Activated T-helper 1 cell treated with anti-CD3 and anti-CD28 coated beads, Interleukin-2, amount 50 U/mL, for 16 hours (primary cell): ENCODE data around the gene DIDO1.
"Not testable (repeated sequence)": the region's sequence is repeated elsewhere in the genome, so short reads cannot be mapped to it uniquely, and the experiment has no call there.

Experiments used
- DNase-seq, 2 donors: peaks; one replicate each; pipeline ENCODE4 v3.0.0-alpha.2; 2020; ENCODE audit warnings: low read depth in 1 of 2, low spot score in 1 of 2

Gene DIDO1

DNA sequence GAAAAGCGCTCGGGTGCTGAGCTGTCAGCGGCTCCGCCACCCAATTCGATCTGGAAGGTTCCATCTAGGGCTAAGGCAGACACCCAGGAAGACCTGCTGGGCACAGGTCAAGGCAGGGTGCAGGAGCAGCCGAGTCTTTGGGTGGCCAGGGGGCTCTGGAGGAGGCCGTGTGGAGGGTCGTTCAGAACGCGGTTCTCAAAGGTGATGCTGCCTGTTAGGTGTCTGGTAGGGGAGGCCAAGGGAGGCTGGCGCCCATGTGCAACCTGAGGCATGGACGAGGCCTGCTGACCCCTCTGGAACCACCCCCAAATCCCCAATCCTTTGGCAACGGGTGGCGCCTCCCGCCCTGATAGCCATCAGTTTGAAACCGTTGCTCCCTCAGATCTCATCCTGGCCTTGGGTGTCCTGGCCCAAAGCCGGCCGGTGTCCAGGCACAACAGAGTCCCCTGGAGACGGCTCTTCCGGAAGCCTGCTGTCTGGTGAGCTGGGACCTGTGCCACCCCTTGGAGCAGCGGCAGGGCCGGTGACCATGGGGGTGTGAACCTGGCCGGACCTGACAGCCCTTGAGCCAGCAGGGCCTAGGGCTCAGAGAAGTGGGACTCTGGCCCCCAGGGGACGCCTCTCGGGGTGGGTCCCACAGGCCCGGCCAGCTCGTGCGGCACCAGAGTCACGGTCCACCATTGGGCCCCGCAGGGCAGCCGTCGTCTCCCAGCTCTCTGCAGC, 36.7 kb upstream of the DIDO1 start:
- no peak for DNase-seq

DNA sequence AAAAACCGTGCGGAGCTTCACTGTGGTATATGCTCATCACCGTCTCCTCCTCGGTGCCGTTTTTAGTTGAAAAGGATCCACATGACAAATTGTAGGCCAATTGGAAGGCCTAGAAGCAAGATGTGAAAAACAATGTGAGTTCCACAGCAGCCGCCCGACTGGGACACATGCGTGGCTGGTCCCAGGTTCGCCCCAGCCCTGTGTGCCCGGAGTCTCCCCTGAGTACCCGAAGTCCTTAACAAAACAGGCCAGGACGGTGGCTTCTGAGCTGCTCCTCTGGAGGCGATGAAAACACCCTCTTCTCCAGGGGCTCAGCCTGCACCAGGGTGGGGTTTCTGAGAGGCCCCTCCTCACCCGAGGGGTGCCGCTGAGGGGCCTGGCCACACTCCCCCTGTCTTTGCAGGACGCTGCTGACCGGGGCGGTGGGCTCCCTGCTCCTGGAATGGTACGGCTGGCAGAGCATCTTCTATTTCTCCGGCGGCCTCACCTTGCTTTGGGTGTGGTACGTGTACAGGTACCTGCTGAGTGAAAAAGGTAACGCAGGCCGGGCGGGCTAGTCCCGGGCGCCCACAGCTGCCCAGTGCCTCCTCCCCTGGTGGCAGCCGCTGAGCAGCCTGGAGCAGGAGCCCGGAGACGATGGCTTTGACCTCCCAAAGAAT, 36.0 kb upstream of the DIDO1 start:
- DNase-seq, result no peak

DNA sequence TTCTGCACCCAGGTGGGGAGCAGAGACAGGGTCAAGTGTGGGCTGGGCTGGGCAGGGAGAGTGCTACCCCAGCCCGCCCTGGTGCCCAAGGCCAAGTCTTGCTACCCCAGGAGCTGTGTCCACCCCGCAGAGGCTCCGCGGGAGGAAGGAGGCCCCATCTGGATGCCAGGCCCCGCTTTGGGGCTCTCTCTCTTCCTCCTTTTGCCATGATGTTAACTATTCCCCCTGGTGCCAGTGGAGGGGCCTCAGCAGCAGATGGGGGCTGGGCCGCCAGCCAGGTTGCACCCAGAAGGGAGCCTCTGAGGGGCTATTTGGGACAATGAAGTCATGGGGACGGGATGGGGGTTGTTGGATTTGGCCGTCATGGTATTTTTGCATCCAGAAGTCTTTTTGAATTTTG, 35.5 kb upstream of the DIDO1 start:
- no peak for DNase-seq

DNA sequence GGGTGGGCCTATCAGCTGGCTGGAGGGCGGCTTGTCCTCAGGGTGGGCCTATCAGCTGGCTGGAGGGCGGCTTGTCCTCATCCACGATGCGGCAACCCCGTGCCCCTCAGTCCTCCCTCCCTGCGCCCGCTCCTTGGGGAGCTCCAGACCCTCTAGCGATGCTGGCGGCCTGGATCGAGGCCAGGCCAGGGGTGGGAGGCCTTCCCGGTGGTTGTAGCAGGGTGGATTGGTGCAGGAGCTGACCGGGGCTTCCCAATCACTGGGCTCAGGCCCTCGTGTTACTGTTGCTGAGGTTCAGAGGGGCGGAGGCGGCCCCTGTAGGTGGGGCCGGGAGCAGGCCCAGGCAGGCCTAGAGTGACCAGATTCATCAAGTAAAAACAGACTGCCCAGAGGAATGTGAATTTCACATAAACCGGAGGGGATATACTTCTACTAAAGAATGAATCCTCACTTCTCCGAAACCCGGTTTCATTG, 35.0 kb upstream of the DIDO1 start:
- DNase-seq, result no peak

DNA sequence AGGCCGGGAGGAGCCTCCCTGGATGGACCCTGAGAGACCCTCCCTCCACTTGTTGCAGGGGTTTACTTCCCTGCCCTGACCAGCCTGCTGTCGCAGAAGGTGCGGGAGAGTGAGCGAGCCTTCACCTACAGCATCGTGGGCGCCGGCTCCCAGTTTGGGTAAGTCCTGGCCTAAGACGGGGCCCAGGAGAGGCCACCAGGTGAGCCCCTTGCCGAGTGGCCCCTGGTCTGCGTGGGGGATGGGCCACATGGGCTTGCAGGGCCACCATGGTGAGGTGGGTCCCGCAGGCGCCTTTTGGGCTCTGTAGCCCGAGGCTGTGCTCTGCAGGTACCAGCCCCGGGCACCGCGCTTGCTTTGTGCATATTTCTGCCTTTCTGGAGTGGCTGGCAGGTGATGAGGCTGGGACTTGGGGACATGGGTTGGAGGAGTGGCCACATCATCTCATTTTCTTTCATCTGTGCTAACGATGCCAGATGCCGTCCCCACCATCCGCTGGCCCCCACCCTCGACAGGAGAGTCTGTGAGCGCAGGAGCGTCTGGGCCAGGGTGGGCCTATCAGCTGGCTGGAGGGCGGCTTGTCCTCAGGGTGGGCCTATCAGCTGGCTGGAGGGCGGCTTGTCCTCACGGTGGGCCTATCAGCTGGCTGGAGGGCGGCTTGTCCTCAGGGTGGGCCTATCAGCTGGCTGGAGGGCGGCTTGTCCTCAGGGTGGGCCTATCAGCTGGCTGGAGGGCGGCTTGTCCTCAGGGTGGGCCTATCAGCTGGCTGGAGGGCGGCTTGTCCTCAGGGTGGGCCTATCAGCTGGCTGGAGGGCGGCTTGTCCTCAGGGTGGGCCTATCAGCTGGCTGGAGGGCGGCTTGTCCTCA, 34.4 kb upstream of the DIDO1 start:
- DNase-seq, result not testable (repeated sequence)

DNA sequence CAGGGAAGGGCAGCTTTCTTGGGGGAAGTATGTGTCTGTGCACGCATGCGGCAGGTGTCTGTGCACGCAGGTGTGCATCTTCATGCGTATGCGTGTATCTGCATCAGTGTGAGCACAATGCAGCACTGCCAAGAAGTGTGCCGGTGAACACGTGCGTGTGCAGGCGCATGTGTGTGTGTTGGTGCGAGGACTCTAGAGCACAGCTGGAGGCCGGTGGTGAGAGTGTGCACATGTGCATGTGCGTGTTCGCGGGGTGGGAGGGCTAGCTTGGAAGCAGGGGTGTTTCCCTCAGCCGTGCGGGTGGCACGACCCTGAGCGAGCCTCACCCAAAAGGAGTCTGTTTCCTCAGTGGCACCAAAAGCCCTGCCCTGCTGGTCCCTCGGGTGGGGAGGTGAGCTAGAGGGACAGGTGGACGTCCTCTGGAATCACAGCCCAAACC, 33.7 kb upstream of the DIDO1 start:
- no peak for DNase-seq

DNA sequence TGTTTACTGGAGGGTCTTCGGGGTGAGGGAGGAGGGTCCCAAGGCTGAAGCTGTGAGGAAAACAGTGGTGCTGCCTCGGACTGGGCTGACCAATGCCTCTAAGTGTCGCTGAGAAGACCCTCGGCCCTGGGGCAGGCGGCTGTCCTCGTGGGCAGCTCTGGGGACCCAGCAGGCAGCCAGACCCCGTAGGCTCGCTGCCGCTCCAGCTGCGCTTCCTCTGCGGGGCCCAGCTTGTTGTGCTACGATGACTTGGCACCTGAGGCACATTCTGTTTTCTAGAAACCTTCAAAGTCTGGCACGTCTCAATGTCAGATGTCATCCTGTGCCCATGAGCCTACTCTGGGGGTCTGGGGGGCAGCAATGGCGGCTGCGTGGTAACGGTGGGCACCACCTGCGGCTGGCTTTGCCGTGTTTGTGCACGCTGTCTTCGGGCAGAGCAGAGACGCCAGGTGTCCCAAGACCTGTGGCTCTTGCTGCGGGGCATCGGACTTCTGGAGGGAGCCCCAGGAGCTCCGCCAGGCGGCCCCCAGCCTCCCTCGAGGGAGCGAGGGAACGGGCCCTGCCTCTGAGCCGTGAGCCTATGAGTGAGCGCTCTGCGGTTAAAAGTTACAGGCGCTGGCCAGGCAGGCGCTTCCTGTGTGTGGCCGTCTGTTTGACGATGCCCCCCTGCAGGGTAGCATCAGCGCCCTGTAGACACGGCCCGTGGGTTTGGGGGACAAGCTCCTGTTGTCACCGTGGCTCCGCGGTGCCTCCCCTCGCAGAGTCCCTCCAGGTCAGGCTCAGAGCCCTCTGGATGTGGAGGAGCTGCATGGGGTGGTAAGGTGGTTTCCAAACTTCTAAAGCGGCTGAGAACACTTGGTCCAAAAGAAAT, 33.0 kb upstream of the DIDO1 start:
- DNase-seq, result no peak

DNA sequence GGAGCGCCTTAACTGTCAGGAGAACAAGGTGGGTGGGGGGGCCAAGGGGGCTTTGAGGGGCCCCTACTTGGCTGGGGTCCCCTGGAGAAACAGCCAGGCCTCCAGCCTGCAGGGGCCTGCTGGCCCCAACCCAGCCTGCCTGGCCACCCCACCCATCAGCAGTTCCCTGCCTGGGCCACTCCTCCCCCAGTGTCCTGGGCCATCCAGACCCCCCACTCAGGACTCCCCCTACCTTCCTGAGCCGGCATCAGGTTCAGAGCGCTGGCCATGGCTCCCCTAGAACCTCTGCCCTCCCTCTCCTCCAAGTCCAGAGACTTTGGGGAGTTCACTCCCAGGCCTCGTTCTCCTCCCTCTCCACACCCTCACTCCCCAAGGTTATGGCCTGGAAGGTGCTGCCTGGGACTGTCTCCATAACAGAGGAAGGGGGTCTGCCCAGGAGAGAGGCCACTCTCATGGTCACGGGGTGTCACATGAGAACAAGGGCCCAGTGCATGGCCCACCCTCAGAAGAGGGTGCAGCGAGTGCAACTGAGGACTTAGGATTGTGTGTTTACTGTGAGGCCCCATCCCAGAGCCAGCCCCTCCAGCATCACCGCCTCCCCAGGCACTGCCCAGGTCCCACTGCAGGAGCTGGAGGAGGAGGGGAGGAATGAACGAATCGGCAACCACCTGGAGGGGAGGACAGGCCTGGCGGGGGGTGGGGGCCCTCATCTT, 32.2 kb upstream of the DIDO1 start:
- DNase-seq, result no peak

DNA sequence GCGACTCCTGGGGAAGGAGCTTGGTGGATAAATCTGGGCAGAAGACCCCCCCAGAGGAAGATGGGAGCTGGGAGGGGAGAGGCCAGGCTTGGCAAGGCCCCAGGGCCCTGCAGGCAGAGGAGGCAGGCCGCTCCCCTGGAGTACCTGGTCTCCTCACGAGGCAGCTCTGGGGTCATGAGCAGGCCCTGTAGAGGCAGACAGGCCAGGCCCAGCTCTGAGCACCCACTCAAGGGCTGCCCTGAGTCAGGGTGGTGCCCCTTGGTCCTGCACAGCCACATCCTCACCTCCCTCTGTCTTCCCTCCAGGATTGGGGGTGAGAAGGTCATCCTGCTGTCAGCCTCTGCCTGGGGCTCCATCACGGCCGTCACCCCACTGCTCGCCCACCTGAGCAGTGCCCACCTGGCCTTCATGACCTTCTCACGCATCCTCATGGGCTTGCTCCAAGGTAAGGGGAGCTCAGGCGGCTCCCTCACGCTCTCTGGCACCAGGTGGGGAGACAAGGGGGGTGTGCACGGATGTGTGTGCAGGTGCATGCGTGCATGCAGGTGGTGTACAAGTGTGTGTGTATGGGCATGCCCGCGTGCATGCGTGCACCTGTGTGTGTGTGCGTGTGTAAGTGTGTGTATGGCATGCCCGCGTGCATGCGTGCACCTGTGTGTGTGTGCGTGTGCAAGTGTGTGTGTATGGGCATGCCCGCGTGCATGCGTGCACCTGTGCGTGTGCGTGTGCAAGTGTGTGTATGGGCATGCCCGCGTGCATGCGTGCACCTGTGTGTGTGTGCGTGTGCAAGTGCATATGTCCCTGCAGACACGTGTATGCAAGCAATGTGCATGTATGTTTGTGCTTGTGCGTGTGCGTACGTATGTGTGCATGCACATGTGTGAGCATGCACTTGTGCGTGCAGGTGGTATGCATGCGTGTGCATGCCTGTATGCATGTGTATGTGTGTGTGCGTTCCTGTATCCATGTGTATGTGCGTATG, 31.1 kb upstream of the DIDO1 start:
- no peak for DNase-seq

DNA sequence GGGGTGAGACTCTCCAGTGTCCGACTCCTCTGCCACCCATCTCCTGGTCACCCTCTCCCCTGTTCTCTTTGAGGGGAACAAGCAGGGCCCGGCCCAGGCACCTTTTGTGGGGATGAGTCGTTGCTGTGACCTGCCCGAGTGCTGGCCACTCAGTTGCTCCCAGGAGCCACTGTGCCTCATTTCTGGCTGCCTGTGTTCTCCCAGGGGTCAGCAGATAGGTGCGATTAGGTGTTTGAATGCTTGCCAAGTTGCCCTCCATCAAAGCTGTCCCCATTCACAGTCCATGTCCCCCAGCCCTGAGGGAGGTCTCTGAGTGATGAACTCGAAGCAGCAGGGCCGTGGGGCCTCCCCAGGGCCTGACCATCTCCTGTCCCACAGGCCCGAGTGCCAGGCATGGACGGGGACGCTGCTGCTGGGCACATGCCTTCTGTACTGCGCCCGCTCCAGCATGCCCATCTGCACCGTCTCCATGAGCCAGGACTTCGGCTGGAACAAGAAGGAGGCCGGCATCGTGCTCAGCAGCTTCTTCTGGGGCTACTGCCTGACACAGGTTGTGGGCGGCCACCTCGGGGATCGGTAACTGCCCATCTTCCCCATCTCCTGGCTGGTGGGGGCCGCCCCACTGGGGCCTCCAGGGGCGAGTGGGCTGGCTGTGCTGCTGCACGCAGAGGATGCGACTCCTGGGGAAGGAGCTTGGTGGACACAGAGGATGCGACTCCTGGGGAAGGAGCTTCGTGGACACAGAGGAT, 30.3 kb upstream of the DIDO1 start:
- DNase-seq, result no peak

DNA sequence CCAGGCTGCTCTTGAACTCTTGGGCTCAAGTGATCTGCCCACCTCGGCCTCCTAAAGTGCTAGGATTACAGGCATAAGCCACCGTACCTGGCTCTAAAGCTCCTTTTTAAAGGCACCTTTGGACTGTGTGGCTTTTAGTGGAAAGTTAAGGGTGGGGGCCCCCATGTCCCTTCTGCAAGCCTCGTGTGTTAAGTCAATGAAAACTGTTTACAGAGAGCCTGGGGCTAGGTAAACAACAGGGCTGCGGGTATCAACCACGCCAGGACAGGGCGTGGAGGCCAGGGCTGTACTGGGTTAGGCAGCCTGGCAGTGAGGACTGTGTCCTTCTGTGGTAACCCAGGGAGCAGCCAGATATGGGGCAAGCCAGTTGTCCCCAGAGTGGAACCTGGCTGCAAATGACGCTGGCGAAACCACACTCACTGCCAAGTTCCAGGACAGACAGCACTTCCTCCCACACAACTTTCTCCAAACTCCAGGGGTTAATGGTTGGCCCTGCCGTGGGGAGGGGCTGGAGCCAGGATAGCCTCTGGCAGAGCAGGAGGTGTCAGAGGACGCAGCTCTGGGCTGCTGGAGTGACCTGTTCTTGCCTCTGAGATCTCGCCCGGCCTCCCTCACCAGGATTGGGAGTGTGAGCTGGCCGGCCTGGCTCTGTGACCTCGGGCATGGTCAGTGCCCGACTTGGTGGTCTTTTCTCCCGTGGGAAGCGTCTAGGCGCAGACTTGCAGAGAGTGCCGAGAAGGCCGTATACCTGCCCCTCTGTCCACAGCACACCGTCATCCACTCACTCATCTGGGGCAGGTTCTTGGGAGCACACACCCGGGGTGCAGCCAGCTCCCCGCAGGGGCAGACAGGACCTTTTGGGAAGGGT, 29.4 kb upstream of the DIDO1 start:
- no peak for DNase-seq

DNA sequence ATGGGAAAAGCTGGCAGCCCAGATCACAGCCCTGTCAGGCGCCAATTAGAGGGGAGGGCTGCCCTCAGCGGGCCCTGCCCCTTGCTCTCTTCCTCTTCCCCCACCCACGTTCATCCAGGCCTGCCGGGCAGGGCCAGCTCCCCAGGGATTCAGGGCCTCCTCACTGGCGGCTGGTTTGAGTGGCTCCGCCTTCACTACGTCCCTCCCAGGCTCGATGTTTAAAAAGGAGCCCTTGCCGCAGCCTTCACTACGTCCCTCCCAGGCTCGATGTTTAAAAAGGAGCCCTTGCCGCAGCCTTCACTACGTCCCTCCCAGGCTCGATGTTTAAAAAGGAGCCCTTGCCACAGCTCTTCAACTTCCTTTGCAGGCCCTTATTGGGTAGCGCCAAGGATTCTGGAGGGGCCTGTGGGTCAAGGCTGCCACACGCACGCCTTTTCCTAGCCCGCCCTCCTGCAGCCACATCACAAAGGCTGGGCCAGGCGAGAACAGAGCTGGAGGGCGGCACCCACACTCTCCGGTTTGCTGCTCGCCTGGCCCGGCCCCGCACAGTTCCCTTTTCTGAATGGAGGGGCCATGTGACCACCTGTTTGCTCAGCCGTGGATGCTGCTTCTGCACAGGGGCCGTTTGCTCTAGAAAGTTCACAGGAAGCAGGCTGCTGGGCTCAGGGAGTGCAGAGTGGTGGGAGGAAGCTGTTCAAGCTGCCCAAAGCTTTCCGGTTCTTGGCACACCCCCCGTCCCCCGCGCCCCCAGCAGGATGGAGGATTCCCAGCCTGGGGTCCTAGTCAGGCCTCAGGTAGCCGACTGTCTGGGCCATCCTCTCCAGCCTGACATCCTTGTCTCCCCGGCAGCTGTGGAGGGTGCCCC, 27.8 kb upstream of the DIDO1 start:
- peak; percentile 24 to 53 for DNase-seq

DNA sequence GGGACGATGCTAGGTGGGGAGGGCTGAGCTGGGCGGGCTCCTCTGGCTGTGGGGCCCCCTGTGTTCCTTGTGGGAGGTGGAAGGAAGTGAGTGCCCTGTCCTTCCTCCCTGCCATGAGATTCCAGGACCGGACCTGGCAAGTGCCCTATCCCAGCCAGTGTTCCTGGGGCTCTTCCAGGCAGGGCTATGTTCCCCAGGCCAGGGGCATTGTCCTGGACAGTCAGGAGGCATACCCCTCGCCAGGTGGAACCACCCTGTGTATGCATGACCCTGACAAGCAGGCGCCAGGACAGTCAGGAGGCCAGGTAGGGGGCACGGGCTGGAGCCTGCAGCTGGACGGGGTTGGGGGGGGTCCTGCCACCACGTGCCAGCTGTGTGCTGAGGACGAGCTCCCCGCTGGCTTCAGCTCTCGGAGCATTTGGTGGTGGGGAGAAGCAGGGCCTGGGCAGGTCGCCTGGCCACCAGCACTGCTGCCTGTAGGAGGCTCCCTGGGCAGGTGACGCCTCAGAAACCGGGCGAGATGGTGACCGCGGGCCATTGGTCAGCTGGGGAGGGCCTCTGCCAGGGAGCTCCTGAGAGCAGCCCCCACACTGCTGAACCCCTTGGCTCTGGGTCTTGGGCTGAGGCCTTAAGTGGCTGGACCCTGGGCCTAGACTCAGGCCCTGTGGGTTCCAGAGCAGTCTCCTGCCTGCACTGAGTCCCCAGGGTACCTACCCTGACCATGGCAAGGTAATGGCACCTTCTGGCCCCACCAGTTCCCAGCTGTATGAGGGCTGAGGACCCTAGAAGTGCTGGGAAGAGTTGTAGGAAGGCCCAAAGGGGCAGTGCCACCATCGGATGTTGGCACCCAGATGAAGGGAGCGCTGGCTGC, 26.9 kb upstream of the DIDO1 start:
- no peak for DNase-seq

DNA sequence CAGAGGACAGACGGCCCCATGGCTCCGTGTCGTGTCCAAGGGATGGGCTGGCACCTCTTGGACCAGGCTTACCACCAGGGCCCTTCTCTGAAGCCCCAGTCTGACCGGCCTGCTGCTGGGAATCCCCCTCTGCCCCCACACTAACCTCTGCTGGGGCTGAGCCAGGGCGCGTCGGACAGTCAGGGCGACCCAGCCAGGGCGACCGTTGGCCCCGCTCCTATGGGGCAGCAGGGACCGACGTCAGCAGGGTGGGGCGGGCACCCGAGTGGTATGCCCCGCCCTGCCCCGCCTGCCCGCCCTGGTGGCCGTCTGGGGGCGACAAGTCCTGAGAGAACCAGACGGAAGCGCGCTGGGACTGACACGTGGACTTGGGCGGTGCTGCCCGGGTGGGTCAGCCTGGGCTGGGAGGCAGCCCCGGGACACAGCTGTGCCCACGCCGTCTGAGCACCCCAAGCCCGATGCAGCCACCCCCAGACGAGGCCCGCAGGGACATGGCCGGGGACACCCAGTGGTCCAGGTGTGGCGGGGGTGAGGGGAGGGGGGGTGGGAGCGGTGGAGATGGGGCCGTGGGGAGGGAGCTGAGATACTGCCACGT, 26.2 kb upstream of the DIDO1 start, which contains the start of gene SLC17A9:
TSS of gene SLC17A9 (plus strand) at position 337 of the 595 bp plus-strand sequence. CDS start at position 459, 122 bp downstream.
- DNase-seq, result no peak

DNA sequence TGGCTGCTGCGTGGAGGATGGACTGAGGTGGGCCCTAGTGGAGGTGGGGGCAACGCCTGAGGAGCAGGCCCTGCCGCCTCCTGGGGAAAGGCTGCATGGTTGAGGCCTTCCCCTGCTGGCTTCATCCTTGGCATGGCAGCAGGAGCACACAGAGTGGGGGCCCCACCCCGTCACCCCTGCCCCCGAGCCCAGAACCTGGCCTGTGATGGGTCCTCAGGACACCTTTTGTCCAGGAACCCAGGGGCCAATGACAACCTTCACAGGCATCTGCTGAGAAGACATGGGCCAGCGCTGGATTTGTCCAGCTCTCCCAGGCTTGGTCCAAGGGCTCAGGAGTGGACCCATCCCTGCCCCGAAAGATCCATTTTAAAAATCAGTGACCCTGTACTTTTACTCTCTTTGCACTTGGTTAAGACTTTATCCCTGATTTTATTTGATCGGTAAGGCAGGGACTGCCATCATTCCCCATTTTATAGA, 25.6 kb upstream of the DIDO1 start:
- DNase-seq, result no peak
